Neural crest cell (in vitro differentiated cells): Measurements from ENCODE around the gene GRIK2. TPM values are rescaled to one million over a fixed set of nuclear protein-coding genes. Genes with fewer than 3 reads are reported as not detected.

ENCODE experiments used
- DNase-seq: peaks from one replicate; pipeline ENCODE4 v3.0.0; 2021; ENCODE audit warnings: low read depth, mixed read lengths, low spot score
- H3K27ac Mint-ChIP-seq: one replicate; pipeline ENCODE4 v1.8.0; 2021; ENCODE audit warnings: mild to moderate bottlenecking, mixed read lengths; ENCODE audit not compliant: unreplicated experiment
- H3K27me3 Mint-ChIP-seq: 2 replicates; pipeline ENCODE4 v1.8.0; 2021; ENCODE audit warnings: low read depth, mild to moderate bottlenecking, mixed read lengths
- H3K36me3 Mint-ChIP-seq: 2 replicates; pipeline ENCODE4 v1.8.0; 2021; ENCODE audit warnings: low read depth, mild to moderate bottlenecking, mixed read lengths
- H3K4me1 Mint-ChIP-seq: 2 replicates; pipeline ENCODE4 v1.8.0; 2021; ENCODE audit warnings: mixed read lengths
- H3K4me3 Mint-ChIP-seq: one replicate; pipeline ENCODE4 v1.8.0; 2021; ENCODE audit warnings: mild to moderate bottlenecking, mixed read lengths
- H3K9me3 Mint-ChIP-seq: 2 replicates; pipeline ENCODE4 v1.8.0; 2021; ENCODE audit warnings: mixed read lengths
- CTCF ChIP-seq: fragments of 200-600 bp; sonication (generic); conservative IDR thresholded peaks from 2 replicates; pipeline ENCODE4 v1.5.0; 2021; ENCODE audit warnings: antibody characterized with exemption, mild to moderate bottlenecking
- total RNA-seq: library from RNA; stranded (reverse); gene quantifications from 2 replicates; pipeline ENCODE4 v1.2.1, GENCODE V29; 2021

The GRIK2 gene
- total RNA-seq, 1 donor from 2014 or later: 10.5 TPM

- DNase-seq: no peak
- Mint-ChIP-seq H3K27ac (no peak overlapping the region), H3K36me3 (no peaks in the 10 kb centered on the region), H3K4me1 (no peaks in the 10 kb centered on the region), H3K27me3 (no peaks in the 10 kb centered on the region), H3K4me3 (no peak overlapping the region), H3K9me3 (no peaks in the 10 kb centered on the region)
- no peak for TF ChIP-seq CTCF
Observed at GRCh38 chr6:101531538-101531937, 138.0 kb downstream of the GRIK2 start.

GRCh38 chr6:101534386-101534785 is 140.9 kb downstream of the GRIK2 start:
- Mint-ChIP-seq H3K4me3 (no peak overlapping the region), H3K27me3 (no peaks in the 10 kb centered on the region), H3K4me1 (no peaks in the 10 kb centered on the region), H3K9me3 (no peaks in the 10 kb centered on the region), H3K27ac (no peak overlapping the region), H3K36me3 (no peaks in the 10 kb centered on the region)
- no peak for TF ChIP-seq CTCF
- DNase-seq: no peak

- no peaks in the 10 kb centered on the region for H3K9me3 Mint-ChIP-seq
- no peak overlapping the region for H3K4me3 Mint-ChIP-seq
- no peak for DNase-seq
- no peaks in the 10 kb centered on the region for H3K36me3 Mint-ChIP-seq
- no peaks in the 10 kb centered on the region for H3K4me1 Mint-ChIP-seq
- no peak overlapping the region for H3K27ac Mint-ChIP-seq
- no peaks in the 10 kb centered on the region for H3K27me3 Mint-ChIP-seq
- no peak for TF ChIP-seq CTCF
Observed at GRCh38 chr6:101534821-101535220, 141.3 kb downstream of the GRIK2 start.

- Mint-ChIP-seq H3K36me3 (no peaks in the 10 kb centered on the region), H3K4me3 (no peak overlapping the region), H3K4me1 (no peaks in the 10 kb centered on the region), H3K27ac (no peak overlapping the region), H3K27me3 (no peaks in the 10 kb centered on the region), H3K9me3 (no peaks in the 10 kb centered on the region)
- TF ChIP-seq CTCF: no peak
- DNase-seq: no peak
Observed at GRCh38 chr6:101537753-101538316, 144.3 kb downstream of the GRIK2 start.

GRCh38 chr6:101539510-101540245 is 146.2 kb downstream of the GRIK2 start:
- no peaks in the 10 kb centered on the region for H3K36me3 Mint-ChIP-seq
- no peak for TF ChIP-seq CTCF
- no peaks in the 10 kb centered on the region for H3K9me3 Mint-ChIP-seq
- no peak overlapping the region for H3K4me3 Mint-ChIP-seq
- no peak overlapping the region for H3K27ac Mint-ChIP-seq
- DNase-seq: no peak
- H3K27me3 Mint-ChIP-seq: no peaks in the 10 kb centered on the region
- H3K4me1 Mint-ChIP-seq: no peaks in the 10 kb centered on the region
